OCI-M1 (cell line): ENCODE results near the gene GRK1.
"Not testable (repeated sequence)": the region's sequence is repeated elsewhere in the genome, so short reads cannot be mapped to it uniquely, and the experiment has no call there.

ENCODE experiments used
- DNase-seq: peaks from one replicate; lab custom pipeline; 2025; lab: John Stamatoyannopoulos, UW

Gene GRK1

GRCh38 chr13:113666951-113667701, at the start of gene GRK1:
Gene GRK1 (plus strand): TSS chr13:113667219. CDS start chr13:113667387, 168 bp downstream.
- DNase-seq = no peak

GRCh38 chr13:113617961-113618360, 49.1 kb upstream of the GRK1 start:
- DNase-seq = no peak

- DNase-seq = no peak
These were observed 48.6 kb upstream of the GRK1 start for GRCh38 chr13:113618455-113618854.

GRCh38 chr13:113620036-113620796, 46.8 kb upstream of the GRK1 start:
- DNase-seq = no peak

- no peak for DNase-seq
These were observed 46.0 kb upstream of the GRK1 start for GRCh38 chr13:113621046-113621445.

GRCh38 chr13:113621498-113621897, 45.5 kb upstream of the GRK1 start:
- not testable (repeated sequence) for DNase-seq

GRCh38 chr13:113621986-113622550, 45.0 kb upstream of the GRK1 start:
- DNase-seq = not testable (repeated sequence)

- DNase-seq = no peak
These were observed 44.1 kb upstream of the GRK1 start for GRCh38 chr13:113622791-113623490.

GRCh38 chr13:113623491-113624234, 43.4 kb upstream of the GRK1 start:
- DNase-seq = no peak

- no peak for DNase-seq
These were observed 42.8 kb upstream of the GRK1 start for GRCh38 chr13:113624235-113624587.

GRCh38 chr13:113624640-113625304, 42.2 kb upstream of the GRK1 start:
- not testable (repeated sequence) for DNase-seq

GRCh38 chr13:113625965-113626721, 40.9 kb upstream of the GRK1 start:
- no peak for DNase-seq

GRCh38 chr13:113627136-113627535, 39.9 kb upstream of the GRK1 start:
- DNase-seq = no peak

GRCh38 chr13:113628291-113629270, 38.4 kb upstream of the GRK1 start:
- no peak for DNase-seq

GRCh38 chr13:113629866-113630265, 37.2 kb upstream of the GRK1 start:
- DNase-seq = no peak

- DNase-seq = no peak
These were observed 36.7 kb upstream of the GRK1 start for GRCh38 chr13:113630296-113630695.

- DNase-seq = no peak
These were observed 36.2 kb upstream of the GRK1 start for GRCh38 chr13:113630804-113631203.

- DNase-seq = no peak
These were observed 35.5 kb upstream of the GRK1 start for GRCh38 chr13:113631341-113632095.
